CD4-positive, alpha-beta T cell treated with Interleukin-6 at 100 ng/mL for 8 hours (primary cell): Measurements from ENCODE around the gene MBTPS1.

Experiments used
- DNase-seq: peaks from one replicate; pipeline ENCODE4 v3.0.0-alpha.2; 2020; ENCODE audit warnings: mixed read lengths, low spot score

Gene MBTPS1

DNA sequence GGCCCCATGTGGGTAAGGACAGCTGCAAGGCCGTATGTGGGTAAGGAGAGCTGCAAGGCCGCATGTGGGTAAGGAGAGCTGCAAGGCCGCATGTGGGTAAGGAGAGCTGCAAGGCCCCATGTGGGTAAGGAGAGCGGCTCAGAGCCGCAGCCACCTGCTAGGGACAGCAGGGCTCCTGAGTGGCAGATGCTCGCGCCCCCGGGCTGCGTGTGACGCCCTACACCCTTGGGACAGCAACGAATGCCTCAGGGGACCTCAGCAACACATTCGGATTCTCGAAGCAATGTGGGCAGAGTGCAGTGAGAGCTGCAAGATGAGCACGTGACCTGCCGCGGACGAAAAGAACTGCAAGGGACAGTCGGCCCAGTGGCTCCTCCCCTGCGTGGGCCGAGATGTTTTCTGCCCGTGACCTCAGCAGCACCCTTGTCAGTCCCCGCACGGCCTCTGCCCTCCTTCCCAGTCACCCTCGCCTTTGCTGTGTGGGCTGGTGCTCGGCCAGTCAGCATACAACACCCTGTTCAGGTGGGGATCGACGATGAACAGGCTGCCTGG lies 64.6 kb downstream of the MBTPS1 start:
- DNase-seq, result no peak

DNA sequence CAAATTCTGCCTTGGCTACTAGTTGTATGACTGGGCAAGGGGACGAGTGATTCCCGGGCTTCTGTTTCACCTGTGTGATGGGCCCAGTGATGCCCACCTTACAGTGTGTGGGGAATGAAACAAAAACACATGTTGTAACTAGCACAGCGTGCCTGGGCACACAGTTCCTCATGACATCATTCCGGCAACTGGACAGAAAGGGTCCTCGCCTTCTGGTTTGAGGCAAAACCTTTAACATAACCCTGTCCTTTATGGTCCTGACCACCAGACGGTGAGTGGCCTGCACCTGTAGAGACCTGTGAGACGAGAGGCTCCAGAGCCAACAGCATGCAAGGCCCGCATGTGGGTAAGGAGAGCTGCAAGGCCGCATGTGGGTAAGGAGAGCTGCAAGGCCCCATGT lies 66.4 kb downstream of the MBTPS1 start:
- DNase-seq, result no peak

DNA sequence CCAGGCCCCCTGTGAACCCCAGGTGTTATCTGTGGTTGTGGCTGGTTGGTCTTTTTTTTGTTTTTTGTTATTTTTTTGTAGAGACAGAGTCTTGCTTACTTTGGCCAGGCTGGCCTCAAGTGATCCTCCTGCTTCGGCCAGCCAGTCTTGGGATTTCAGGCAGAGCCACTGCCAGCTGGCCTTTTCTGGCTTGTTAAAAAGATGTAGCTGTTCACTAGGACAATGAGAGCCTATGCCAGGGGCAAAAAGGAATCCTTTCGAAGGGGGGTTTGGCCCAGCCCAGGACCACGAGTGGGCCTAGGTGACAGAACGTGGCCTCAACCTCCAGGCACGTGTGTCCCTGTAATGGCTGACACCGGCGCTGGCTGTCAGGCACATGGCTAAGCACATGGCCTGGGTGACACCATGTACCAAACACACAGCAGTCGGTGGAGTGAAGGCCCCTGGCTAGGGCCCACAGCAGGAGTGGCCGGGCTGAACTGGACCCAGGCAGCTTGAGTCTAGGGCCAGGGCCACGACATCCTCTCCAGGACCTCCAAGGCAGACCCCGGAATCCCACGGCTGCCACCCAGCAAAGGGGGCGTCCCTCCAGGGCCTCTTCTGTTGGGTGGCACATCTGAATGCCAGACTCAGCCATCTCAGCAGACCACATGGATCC lies 67.2 kb downstream of the MBTPS1 start:
- no peak for DNase-seq

DNA sequence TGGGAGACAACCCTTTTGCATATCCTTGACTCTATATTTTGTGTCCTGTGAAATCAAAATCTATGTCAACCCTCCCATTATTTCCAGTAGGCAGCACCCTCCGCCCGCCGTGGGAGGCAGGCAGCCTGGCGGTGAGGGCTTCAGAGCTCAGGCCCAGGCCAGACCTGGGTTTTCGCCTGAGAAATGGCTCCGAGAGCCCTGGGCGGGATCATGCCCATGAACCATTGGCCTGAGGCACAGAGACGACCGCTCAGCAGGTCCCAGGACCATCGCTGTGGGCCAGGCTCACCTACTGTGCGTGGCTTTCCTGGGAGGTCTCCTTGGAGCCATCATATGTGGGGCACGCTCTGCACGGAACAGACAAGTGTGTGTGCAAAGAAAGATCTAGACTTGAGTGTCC lies 67.9 kb downstream of the MBTPS1 start:
- DNase-seq, result no peak

DNA sequence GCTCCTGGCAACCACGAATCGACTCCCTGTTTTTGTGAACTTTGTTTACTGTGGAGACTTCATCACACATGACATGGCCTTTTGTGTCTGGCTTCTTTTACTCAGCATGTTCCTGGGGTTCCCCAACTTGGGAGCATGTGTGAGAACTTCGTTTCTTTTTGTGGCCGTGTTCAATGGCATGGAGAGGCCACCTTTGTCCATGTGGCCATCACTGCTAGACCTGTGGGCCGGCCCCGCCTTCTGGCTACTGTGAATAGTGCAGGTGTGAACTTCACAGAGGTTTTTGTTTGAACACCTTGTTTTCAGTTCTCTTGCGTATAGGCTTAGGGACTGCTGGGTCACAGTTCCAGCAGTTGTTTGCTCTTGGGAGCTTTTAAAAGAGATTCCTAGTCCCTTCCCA lies 68.5 kb downstream of the MBTPS1 start:
- DNase-seq, result no peak

DNA sequence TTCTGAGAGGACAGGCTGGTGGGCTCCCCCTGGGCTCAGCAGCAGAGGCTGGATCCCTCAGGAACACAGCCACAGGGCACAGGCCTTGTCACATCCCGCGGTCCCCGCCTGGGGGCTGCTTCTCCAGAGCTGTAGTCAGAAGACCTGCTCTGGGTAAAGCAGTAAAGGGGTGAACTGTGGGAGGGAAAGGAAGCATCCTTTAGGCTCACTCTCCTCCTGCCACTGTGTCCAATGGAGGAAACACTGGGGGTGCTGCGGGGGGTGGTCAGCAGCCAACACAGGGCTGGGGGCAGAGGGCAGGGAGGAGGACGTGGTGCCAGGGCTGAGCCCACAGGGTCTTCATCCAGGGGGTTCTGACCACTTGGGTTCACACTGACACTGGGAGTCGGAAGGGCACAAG lies 69.1 kb downstream of the MBTPS1 start:
- no peak for DNase-seq

DNA sequence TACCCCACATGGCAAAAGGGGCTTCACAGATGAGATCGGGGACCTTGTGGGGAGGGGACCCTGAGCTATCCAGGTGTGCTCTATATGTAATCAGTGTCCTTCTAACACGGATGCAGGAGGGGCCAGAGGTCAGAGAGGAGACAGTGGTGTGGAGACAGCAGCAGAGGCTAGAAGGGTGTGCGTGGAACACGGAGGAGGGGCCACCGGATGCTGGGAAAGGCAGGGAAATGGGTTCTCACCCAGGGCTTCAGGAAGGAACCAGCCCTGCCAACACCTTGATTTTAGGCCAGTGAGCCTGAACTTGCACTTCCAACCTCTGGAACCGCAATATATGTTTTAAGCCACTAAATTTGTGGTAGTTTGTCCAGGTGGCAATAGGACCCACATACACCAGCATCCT lies 69.5 kb downstream of the MBTPS1 start:
- DNase-seq, result no peak

DNA sequence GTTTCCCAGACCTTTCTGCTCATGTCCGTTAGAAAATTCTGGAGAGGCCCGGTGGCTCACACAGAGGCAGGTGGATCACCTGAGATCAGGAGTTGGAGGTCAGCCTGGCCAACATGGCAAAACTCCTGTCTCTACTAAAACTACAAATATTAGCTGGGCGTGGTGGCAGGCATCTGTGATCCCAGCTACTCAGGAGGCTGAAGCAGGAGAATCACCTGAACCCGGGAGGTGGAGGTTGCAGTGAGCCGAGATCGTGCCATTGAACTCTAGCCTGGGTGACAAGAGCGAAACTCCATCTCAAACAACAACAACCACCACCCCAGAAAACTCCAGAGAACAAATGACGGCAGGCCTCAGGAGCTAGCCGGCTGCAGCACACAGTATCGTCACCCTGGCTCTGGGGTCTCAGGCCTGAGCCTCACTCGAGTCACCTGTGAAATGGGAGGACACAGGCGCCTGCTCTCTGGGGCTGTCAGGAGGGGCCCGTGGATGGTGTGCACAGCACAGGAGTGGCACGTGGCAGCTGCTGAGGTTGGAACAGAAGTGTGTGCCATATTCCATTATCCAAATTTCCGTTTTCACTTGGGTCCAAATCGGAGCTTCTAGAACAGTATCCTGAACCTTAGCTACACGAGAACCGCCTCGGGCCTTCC lies 70.8 kb downstream of the MBTPS1 start:
- no peak for DNase-seq

DNA sequence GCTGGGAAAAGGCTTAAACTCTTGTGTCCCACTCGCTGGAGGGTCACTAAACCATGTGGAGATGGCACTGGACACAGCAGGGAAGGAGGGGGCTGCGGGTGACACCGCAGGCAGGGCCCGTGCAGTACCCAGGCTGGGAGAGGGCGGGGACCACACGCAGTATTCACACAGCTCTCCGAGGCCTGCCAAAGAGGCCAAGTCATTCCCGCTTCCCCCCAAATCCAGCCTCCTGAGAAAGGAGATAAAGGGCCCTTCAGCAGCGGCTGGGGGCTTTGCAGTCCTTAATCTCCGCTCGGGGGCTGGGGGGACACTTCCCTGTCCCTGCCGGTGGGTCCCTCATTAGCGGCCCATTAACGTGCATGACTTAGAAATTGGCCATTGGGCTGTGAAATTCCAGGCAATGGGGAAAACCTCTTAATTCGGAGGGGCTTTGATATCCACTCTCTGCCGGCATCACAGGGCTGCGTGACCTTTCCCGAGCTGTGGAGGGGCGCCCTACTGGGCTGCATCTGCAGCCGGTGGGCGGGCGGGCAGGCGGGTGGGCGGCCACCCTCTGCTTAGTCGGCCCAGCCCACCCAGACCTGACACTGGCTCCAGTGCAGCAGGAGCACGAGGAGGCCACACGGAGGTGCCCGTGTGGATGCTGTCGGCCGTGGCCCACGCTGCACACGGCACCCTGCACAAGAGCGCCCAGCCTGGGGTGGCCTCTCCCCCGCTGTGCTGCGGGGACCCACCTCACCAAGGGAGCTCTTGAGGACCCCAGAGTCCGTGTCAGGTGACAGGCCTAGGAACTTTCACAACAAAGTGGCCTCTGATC lies 71.5 kb downstream of the MBTPS1 start:
- DNase-seq, result no peak

DNA sequence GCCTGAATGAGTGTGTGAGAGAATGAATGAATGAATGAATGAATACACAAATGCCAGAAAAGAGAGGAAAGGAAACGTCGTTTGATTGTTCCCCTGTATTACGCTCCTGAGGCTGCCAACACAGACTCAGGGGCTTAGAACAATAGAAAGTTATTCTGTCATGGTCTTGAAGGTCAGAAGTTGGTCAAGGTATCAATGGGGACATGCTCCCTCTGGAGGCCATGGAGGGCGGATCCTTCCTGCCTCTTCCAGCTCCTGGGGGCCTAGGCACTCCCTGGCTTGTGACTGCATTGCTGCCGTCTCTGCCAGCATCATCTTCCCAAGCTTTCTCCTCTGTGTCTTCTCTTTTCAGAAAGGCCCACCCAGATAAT lies 72.6 kb downstream of the MBTPS1 start:
- no peak for DNase-seq

DNA sequence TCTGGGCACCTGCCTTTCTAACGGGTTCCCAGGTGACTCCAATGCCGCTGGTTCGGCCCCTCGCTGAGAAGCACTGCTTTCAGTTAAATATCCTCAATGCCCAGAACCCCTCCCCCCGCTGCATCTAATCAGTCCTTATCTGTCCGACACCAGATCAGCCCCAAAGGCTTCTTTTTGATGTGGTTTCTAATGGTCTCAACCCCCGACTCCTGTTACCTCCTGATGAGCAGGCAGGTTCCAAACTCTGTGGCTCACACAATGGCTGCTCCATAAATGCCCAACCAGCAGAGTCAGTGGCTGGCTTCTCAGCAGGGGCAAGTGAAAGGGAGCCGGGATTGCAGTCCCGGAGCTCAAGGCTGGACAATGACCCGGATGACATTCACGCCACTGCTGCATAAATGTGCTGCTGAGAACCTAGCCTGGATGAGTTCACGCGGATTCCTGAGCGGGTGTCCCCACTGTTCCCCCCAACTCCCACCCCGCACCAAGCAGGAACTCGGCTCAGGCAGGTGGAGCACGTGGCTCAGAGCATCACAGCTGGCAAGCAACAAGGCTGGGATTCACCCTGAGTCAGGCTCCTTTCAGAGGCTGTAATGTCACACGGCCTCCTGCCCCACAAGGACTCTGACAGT lies 73.1 kb downstream of the MBTPS1 start:
- no peak for DNase-seq

DNA sequence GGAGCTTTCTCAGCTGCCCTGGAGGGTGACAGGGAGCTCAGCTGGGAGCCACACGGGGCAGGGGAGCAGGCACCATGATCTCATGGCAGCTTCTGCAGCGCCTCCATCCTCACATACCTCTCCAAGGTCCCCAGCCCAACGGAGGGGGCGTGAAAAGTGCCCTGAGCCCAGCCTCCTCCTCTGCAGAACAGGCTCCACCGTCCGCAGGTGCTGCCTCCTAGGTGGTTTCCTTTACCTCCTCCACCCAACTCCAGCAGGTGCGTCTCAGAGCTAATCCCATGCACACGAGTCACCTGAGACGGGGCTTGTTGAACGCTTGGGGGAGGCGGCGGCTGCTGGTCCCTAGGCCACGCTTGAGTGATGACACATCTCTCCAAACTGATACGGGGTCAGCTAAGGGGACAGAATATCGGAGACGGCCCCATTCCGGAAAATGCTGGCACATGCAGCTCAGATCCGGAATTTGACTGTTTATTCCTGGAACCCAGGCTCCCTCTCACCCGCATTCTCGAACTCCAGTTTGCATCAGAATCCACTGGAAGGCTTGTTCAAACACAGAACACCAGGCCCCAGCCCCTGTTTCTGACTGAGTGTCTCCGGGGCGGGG lies 73.8 kb downstream of the MBTPS1 start:
- DNase-seq, result no peak

DNA sequence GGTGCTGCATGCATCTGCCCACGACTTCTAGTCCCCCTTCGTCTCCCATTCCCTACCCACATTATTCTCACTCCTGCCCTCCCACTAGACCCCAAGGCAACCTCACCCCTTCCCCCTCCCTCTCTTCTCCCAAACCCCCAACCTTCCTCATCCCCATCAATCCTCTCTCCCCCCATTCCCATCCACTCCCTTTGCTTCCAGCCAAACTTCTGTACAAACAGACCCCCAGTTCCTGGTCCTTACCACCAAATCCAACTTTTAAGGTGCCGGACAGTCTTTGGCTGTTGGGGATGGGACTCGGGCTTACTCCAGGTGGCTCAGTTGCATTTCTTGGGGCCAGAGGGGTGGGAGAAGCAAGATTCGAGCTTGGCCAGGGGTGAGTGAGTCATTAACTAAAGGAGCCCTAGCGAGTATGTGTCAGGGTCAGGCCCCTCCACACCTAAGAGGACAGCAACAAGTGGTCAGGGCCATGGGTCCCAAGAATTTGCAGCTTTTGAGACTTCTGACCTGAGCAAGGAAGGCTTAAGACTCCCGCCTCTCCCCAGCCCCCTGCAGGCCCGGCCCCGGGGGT lies 74.3 kb downstream of the MBTPS1 start, which contains the start of gene SLC38A8:
Gene SLC38A8 (minus strand): TSS at position 488 of the 571 bp plus-strand sequence. CDS start 638 bp downstream, outside the sequence.
- DNase-seq, result no peak

DNA sequence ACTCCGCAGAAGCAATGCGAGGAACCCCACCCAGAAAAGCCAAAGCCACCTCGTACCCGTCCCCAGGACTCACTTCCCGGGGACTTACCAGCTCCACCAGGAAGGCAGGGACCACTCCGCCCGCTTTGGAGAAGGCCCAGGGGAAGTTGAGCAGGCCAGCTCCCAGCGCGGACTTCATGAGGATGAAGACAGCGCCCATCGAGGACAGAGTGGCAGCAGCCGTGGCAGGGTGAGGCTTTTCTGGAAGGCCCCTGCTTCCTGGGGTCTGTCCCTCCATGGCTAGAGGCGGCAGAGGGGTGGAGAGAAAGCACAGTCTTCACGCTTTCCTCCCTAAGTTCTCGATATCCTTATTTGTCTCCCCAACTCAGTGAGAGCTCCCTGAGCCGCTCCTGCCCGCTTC lies 74.9 kb downstream of the MBTPS1 start:
- DNase-seq, result no peak

DNA sequence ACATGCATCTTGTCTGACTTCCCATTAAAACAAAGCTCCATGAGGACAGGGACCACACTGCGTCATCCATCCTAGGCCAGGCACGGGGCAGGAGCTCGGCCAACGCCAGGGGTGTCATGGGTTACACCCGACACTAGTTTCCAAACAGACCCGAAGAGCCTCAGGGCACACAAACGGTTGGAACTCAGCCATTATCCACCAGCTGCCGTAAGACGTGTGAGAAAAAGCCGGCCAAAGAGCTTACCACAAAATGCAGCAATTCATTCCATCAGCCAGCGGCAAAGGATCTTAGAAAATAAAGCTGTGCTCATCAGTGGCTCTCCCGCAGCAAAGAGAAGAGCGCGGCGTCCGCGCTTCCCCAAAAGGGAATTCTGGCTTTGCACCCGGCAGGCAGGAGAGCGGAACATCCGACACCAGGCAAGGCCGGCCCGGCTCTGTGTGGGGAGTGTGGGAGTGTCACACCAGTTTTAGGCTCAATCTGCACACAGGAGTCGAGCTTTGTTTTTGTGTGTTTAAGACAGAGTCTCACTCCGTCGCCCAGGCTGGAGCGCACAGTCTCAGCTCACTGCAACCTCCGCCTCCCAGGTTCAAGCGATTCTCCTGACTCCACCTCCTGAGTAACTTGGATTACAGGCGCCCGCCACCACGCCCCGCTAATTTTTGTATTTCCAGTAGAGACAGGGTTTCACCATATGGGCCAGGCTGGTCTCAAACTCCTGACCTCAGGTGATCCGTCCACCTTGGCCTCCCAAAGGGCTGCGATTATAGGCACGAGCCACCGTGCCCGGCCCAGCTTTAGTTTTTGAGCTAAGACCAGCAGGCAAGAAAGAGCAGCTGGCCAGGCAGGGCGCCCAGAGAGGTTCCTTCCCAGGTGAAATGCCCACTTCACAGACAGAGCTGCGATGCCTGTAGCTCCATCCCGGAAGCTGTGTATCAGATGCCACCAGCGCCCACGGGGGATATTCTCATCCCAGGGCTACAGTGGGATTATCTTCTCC lies 75.6 kb downstream of the MBTPS1 start:
- no peak for DNase-seq

DNA sequence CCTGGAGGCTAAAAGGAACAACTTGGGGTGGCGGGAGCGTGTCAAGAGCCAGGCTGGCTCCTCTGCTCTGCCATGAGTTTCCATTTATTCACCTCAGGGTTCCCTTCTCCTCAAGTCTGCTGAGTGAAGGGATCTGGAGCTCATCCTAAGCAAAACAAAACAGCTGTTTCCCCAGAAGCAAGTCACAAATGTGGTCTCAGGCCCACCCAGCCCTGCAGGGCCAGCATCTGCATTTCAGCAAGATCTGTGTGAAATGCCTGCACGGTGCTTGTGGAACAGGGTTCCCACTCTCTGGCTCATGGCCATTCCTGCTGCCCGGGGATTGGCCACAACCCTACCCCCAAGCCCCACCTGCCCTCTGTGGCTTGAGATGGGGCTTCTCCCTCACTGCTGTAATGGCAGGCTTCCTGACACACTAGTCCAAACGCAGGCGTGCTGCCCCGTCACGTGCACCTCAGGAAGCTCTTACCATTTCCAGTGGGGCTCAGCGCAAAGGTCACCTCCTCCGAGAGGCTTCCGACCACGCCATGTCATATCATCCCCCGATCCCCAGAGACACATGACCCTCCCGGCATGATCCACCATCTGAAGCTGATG lies 76.4 kb downstream of the MBTPS1 start:
- DNase-seq, result no peak

DNA sequence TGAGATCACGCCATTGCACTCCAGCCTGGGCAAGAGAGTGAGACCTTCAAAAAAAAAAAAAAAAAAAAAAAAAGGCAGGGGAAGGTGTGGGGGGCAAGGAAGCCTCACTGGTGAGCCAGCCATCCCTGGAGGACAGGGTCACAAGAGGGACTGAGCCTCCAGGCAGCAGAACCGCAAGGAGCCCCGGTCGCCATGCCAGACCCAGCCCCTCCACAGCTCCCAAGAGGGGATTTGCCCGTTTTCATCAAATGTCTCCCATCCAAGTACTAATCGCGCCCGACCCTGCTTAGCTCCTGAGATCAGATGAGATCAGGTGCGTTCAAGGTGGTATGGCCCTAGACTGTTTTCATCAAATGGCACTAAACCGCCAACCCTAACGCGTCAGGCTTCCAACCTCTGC lies 77.0 kb downstream of the MBTPS1 start:
- no peak for DNase-seq

DNA sequence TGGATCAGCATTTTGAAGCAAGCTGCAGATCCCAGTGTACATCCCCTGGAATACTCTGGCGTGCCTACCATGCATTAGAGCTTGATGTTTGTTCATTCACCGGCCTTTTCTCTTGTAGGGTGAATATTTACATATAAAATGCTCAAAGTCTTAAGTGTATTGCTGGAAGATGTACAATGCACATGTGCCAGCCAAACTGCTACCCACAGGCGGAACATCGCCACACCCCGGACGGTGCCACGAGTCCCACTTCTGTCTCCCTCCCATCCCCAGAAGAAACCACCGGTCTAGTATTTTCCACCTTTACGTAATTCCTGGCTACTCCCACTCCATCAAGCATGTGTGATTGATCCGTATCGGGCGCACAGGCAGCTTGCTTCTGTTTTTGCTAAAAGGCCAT lies 78.3 kb downstream of the MBTPS1 start:
- DNase-seq, result no peak

DNA sequence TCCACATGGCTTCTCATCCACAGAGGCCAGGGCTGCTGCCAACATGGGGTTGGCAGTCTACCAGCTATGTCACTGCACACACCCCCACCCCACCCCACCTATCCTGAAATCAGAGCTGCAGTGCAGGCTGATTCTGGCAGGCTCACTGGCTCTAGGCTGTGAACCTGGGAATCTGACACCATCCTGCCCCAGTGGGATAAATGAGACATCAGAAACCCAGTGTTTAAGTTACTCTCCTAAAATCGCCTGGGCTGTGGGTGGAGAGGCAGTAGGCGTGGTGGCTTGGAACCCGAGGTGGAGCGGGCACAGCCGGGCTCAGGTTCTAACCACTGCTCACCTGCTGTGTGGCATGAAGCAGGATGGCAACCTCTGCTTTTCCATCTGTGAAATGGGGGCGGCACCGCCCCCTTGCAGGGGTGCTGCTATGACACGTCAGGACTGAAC lies 79.7 kb downstream of the MBTPS1 start:
- DNase-seq, result no peak

DNA sequence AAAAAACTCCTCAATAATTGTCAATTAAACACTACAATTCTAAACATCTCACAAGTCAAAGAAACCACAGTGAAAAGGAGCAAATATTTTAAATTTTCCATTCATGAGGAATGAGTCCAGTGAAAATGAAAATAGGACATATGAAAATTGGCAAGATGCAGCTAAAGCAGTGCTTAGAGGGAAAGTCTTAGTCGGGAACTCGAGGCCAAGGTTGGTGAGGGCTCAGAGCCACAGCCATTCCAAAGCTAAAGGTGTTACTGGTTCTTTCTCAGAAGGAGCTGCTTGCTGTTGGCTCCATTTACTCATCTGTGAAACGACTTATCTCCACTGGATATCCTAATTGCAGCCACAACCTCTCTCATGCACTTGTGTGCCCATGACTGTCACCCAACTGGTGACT lies 80.6 kb downstream of the MBTPS1 start:
- DNase-seq, result no peak
